Small intestine (tissue), 7 donors: ENCODE measurements around the gene BPGM. TPM values are rescaled to one million over a fixed set of nuclear protein-coding genes. Genes with fewer than 3 reads are reported as not detected.

ENCODE experiments used
- DNase-seq, 2 donors: peaks; one replicate each; pipeline versions ENCODE4 v3.0.0 to v3.0.0-alpha.2; 2013
- FAIRE-seq: peaks from 2 replicates; lab custom pipeline; 2012; peaks lifted over from hg19 to GRCh38; lab: Jason Lieb, UNC
- H3K27ac ChIP-seq, 3 donors: one replicate each; pipeline ENCODE4 v1.5.1; 2013; ENCODE audit warnings: low read length in 2 of 3, mild to moderate bottlenecking in 2 of 3, control low read depth in 1 of 3, inconsistent platforms in 1 of 3, low read depth in 1 of 3, moderate library complexity in 1 of 3
- H3K27me3 ChIP-seq, 3 donors: one replicate each; pipeline ENCODE4 v1.6.1; 2013; ENCODE audit warnings: low read length in 3 of 3, inconsistent platforms in 1 of 3; ENCODE audit not compliant: control insufficient read depth in 3 of 3, insufficient read depth in 3 of 3
- H3K36me3 ChIP-seq, 3 donors: one replicate each; pipeline ENCODE4 v1.6.1; 2013; ENCODE audit warnings: low read length in 3 of 3, inconsistent platforms in 1 of 3, low read depth in 1 of 3, mild to moderate bottlenecking in 1 of 3, moderate library complexity in 1 of 3; ENCODE audit not compliant: control insufficient read depth in 3 of 3, insufficient read depth in 2 of 3
- H3K4me1 ChIP-seq, 3 donors: one replicate each; pipeline ENCODE4 v1.6.1; 2013; ENCODE audit warnings: low read length in 2 of 3, inconsistent platforms in 1 of 3, low read depth in 1 of 3, mild to moderate bottlenecking in 1 of 3, moderate library complexity in 1 of 3; ENCODE audit not compliant: control insufficient read depth in 3 of 3, insufficient read depth in 2 of 3
- H3K4me3 ChIP-seq, 3 donors: one replicate each; pipeline ENCODE4 v1.5.1; 2013; ENCODE audit warnings: low read length in 3 of 3, control low read depth in 1 of 3, inconsistent platforms in 1 of 3, low read depth in 1 of 3, mild to moderate bottlenecking in 1 of 3, moderate library complexity in 1 of 3
- H3K9me3 ChIP-seq, 2 donors: one replicate each; pipeline ENCODE4 v1.6.1; 2013; ENCODE audit warnings: low read depth in 1 of 2, low read length in 1 of 2; ENCODE audit not compliant: control insufficient read depth in 2 of 2, insufficient read depth in 1 of 2
- WGBS, 3 donors: extraction: QIAGEN DNeasy Blood & Tissue Kit; methylation state at CpG; one replicate each; pipeline ENCODE4 v1.1.7; 2013; 5-methylcytosine and 5-hydroxymethylcytosine counted together
- polyA plus RNA-seq, 4 donors: library from polyadenylated mRNA; stranded (reverse) in 3 of 4; unstranded in 1 of 4; fragments of 200-250 nt in 3 of 4; fragments of 120-200 nt in 1 of 4; gene quantifications; one replicate each; pipeline versions ENCODE4 v1.2.1 to v1.2.3, GENCODE V29; 2013
- donor health status: healthy with polysubstance abuse.
- donor health status: control.
- donor health status: control.
- donor health status: Bipolar disorder and iron deficiency.
- donor health status: healthy.

BPGM gene
- polyA plus RNA-seq, 4 donors, result 9.9 to 15.4 (median 12.0) TPM

GRCh38 chr7:134718211-134718875 is 71.7 kb downstream of the BPGM start:
- DNase-seq (no peak), FAIRE-seq (no peak)
- 29 to 52% (median 38%) methylated on average over 2 of the region's 2 CpGs for WGBS, 3 donors
- H3K27me3 ChIP-seq, result no peaks in the 10 kb centered on the region
- H3K36me3 ChIP-seq, result no peaks in the 10 kb centered on the region
- no peaks in the 10 kb centered on the region for H3K9me3 ChIP-seq
- no peak overlapping the region for H3K4me3 ChIP-seq
- no peak overlapping the region for H3K27ac ChIP-seq
- no peaks in the 10 kb centered on the region for H3K4me1 ChIP-seq

- no peaks in the 10 kb centered on the region for H3K27me3 ChIP-seq
- no peaks in the 10 kb centered on the region for H3K4me1 ChIP-seq
- H3K9me3 ChIP-seq, result no peaks in the 10 kb centered on the region
- peak overlapping the region in 2 of 3 donors; percentile 45 to 61 for H3K27ac ChIP-seq
- FAIRE-seq (no peak), DNase-seq (peak in 1 of 2 donors; percentile 27)
- H3K36me3 ChIP-seq, result no peaks in the 10 kb centered on the region
- 29 to 39% (median 37%) methylated on average over 5 of the region's 5 CpGs for WGBS, 3 donors
- H3K4me3 ChIP-seq, result no peak overlapping the region
Observed at GRCh38 chr7:134720091-134720935, 73.7 kb downstream of the BPGM start.

- 48 to 67% (median 66%) methylated on average over 2 of the region's 2 CpGs for WGBS, 3 donors
- no peak for FAIRE-seq
- Histone ChIP-seq H3K9me3 (no peaks in the 10 kb centered on the region), H3K27ac (peak overlapping the region in 2 of 3 donors; percentile 61 to 71), H3K4me3 (no peak overlapping the region), H3K4me1 (no peaks in the 10 kb centered on the region), H3K36me3 (no peaks in the 10 kb centered on the region), H3K27me3 (no peaks in the 10 kb centered on the region)
- DNase-seq, result no peak
Observed at GRCh38 chr7:134721171-134721570, 74.5 kb downstream of the BPGM start.

- no peaks in the 10 kb centered on the region for H3K4me1 ChIP-seq
- no peak overlapping the region for H3K4me3 ChIP-seq
- H3K27me3 ChIP-seq, result no peaks in the 10 kb centered on the region
- H3K36me3 ChIP-seq, result no peaks in the 10 kb centered on the region
- 53 to 66% (median 58%) methylated on average over 4 of the region's 4 CpGs for WGBS, 3 donors
- no peaks in the 10 kb centered on the region for H3K9me3 ChIP-seq
- H3K27ac ChIP-seq, result no peak overlapping the region
- no peak for FAIRE-seq
- no peak for DNase-seq
Observed at GRCh38 chr7:134722786-134723322, 76.2 kb downstream of the BPGM start.

- H3K27ac ChIP-seq, result no peak overlapping the region
- no peaks in the 10 kb centered on the region for H3K27me3 ChIP-seq
- FAIRE-seq (no peak), DNase-seq (no peak)
- H3K4me3 ChIP-seq, result no peak overlapping the region
- H3K9me3 ChIP-seq, result no peaks in the 10 kb centered on the region
- WGBS, 3 donors, result 56 to 87% (median 78%) methylated on average over 5 of the region's 5 CpGs
- no peaks in the 10 kb centered on the region for H3K36me3 ChIP-seq
- H3K4me1 ChIP-seq, result no peaks in the 10 kb centered on the region
Observed at GRCh38 chr7:134723892-134724291, 77.2 kb downstream of the BPGM start.

GRCh38 chr7:134724606-134725005 is 78.0 kb downstream of the BPGM start:
- Histone ChIP-seq H3K27ac (no peak overlapping the region), H3K36me3 (no peaks in the 10 kb centered on the region), H3K4me1 (peaks cover 0 to 4% (median 0%) of the 10 kb centered on the region in 3 donors), H3K27me3 (no peaks in the 10 kb centered on the region), H3K4me3 (no peak overlapping the region), H3K9me3 (no peaks in the 10 kb centered on the region)
- FAIRE-seq (no peak), DNase-seq (peak in 1 of 2 donors; percentile 9)
- 22 to 45% (median 28%) methylated on average over 2 of the region's 2 CpGs for WGBS, 3 donors

GRCh38 chr7:134726581-134726980 is 79.9 kb downstream of the BPGM start:
- Histone ChIP-seq H3K4me1 (peaks cover 0 to 6% (median 0%) of the 10 kb centered on the region in 3 donors), H3K27ac (no peak overlapping the region), H3K9me3 (no peaks in the 10 kb centered on the region), H3K27me3 (peaks cover 0 to 3% (median 0%) of the 10 kb centered on the region in 3 donors), H3K36me3 (no peaks in the 10 kb centered on the region), H3K4me3 (no peak overlapping the region)
- WGBS, 3 donors, result 68 to 79% (median 74%) methylated on average over 2 of the region's 2 CpGs
- FAIRE-seq (no peak), DNase-seq (no peak)

GRCh38 chr7:134727711-134728110 is 81.1 kb downstream of the BPGM start:
- peaks cover 0 to 6% (median 0%) of the 10 kb centered on the region in 3 donors for H3K4me1 ChIP-seq
- FAIRE-seq (no peak), DNase-seq (no peak)
- H3K27ac ChIP-seq, result no peak overlapping the region
- no peak overlapping the region for H3K4me3 ChIP-seq
- H3K27me3 ChIP-seq, result peaks cover 0 to 3% (median 0%) of the 10 kb centered on the region in 3 donors
- no peaks in the 10 kb centered on the region for H3K9me3 ChIP-seq
- WGBS, 3 donors, result 71 to 83% (median 76%) methylated on average over 3 of the region's 3 CpGs
- H3K36me3 ChIP-seq, result no peaks in the 10 kb centered on the region
